Fibroblast of lung (primary cell): Measurements from ENCODE around the gene ADI1. TPM values are rescaled to one million over a fixed set of nuclear protein-coding genes. Genes with fewer than 3 reads are reported as not detected.

Experiments
- DNase-seq, 2 donors: peaks; one replicate each; pipeline versions ENCODE4 v3.0.0 to v3.0.0-alpha.2; 2010; ENCODE audit warnings: low read depth in 2 of 2
- H2AFZ ChIP-seq: 2 replicates; pipeline ENCODE4 v1.5.1; 2012; ENCODE audit warnings: low read length, control low read depth, inconsistent platforms
- H3K27ac ChIP-seq: 2 replicates; pipeline ENCODE4 v1.5.1; 2011; ENCODE audit warnings: low read length, control low read depth; ENCODE audit not compliant: insufficient read depth
- H3K27me3 ChIP-seq: 2 replicates; pipeline ENCODE4 v1.5.1; 2011; ENCODE audit warnings: mild to moderate bottlenecking, low read length; ENCODE audit not compliant: control insufficient read depth, insufficient read depth
- H3K36me3 ChIP-seq: 2 replicates; pipeline ENCODE4 v1.5.1; 2011; ENCODE audit warnings: low read length; ENCODE audit not compliant: control insufficient read depth, insufficient read depth
- H3K4me1 ChIP-seq: 2 replicates; pipeline ENCODE4 v1.5.1; 2011; ENCODE audit warnings: low read length; ENCODE audit not compliant: control insufficient read depth, insufficient read depth; ENCODE audit errors: extremely low read depth
- H3K4me2 ChIP-seq: 2 replicates; pipeline ENCODE4 v1.5.1; 2011; ENCODE audit warnings: low read length, control low read depth; ENCODE audit not compliant: insufficient read depth; ENCODE audit errors: extremely low read depth
- H3K4me3 ChIP-seq, 4 experiments: fragments of 200-600 bp in 1 of 4; sonication (generic) in 1 of 4; replicated peaks in 1 of 4; 2 replicates each; pipeline ENCODE4 v1.5.1; 2011 to 2016; ENCODE audit warnings: low read length in 4 of 4, low read depth in 3 of 4, mild to moderate bottlenecking in 3 of 4, control low read depth in 2 of 4, inconsistent platforms in 1 of 4, mixed read lengths in 1 of 4; ENCODE audit not compliant: insufficient read depth in 1 of 4; ENCODE audit errors: control extremely low read depth in 1 of 4
- H3K79me2 ChIP-seq: 2 replicates; pipeline ENCODE4 v1.5.1; 2012; ENCODE audit warnings: mild to moderate bottlenecking, low read length, inconsistent platforms; ENCODE audit not compliant: control insufficient read depth, insufficient read depth
- H3K9ac ChIP-seq: 2 replicates; pipeline ENCODE4 v1.5.1; 2011; ENCODE audit warnings: mild to moderate bottlenecking, low read length, control low read depth; ENCODE audit not compliant: insufficient read depth
- H3K9me3 ChIP-seq: 2 replicates; pipeline ENCODE4 v1.5.1; 2012; ENCODE audit warnings: low read depth, low read length; ENCODE audit not compliant: control insufficient read depth, insufficient read depth
- H4K20me1 ChIP-seq: 2 replicates; pipeline ENCODE4 v1.5.1; 2011; ENCODE audit warnings: low read length; ENCODE audit not compliant: control insufficient read depth, insufficient read depth; ENCODE audit errors: extremely low read depth
- EZH2 ChIP-seq: IDR thresholded peaks from 2 replicates; pipeline ENCODE4 v1.5.1; 2012; ENCODE audit warnings: low read length, control low read depth, mild to moderate bottlenecking; ENCODE audit errors: missing control alignments
- polyA plus RNA-seq, 2 donors: library from polyadenylated mRNA; depleted of rRNA in 1 of 2; stranded (reverse) in 1 of 2; unstranded in 1 of 2; fragments of >200 nt; gene quantifications; 2 replicates each; pipeline ENCODE4 v1.2.1, GENCODE V29; 2011 to 2012; ENCODE audit warnings: missing spikeins in 1 of 2
- total RNA-seq: library from RNA; depleted of rRNA; stranded (reverse); fragments of >200 nt; gene quantifications from 2 replicates; pipeline ENCODE4 v1.2.1, GENCODE V29; 2014
- TF ChIP-seq, protein P1 (sequence below), 2 donors: IDR thresholded peaks in 1 of 2; conservative IDR thresholded peaks in 1 of 2; 1 replicate in 1 of 2; 2 replicates in 1 of 2; pipeline ENCODE4 v1.5.1; 2011 to 2012; ENCODE audit warnings: low read length in 2 of 2, control low read depth in 1 of 2, inconsistent platforms in 1 of 2, low read depth in 1 of 2, mild to moderate bottlenecking in 1 of 2

The ADI1 gene
- total and polyA plus RNA-seq, 2 donors (not counting 1 experiment from before 2014, with no cell fraction given) = 41.9 to 69.3 TPM

DNA sequence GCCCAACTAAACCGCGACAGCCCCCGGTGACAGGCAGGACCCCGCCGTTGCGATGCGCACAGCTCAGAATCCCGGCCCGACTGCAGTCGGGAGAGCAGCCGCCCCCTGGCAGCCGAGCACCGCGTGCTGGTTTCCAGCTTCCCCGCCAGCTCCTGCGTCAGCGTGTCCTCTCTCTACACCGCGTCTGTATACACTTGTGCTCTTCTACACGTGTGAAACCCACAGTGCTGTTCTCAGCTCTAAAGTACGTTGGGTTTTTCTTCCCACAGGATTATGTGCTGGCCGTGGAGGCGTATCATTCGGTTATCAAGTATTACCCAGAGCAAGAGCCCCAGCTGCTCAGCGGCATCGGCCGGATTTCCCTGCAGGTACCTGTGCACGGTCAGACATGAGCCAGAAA lies 54.0 kb downstream of the ADI1 start:
- Histone ChIP-seq H3K9ac (no peak overlapping the region), H3K79me2 (no peaks in the 10 kb centered on the region), H3K27me3 (no peaks in the 10 kb centered on the region), H3K4me3 (no peak overlapping the region), H3K4me1 (peaks cover 22% of the 10 kb centered on the region), H3K36me3 (peaks cover 26% of the 10 kb centered on the region), H3K27ac (peak overlapping the region; percentile 47), H4K20me1 (no peaks in the 10 kb centered on the region), H3K9me3 (no peaks in the 10 kb centered on the region), H2AFZ (no peak overlapping the region), H3K4me2 (no peak overlapping the region)
- DNase-seq = peak in 1 of 2 donors; percentile 54
- TF ChIP-seq EZH2 = no peak
- TF ChIP-seq, protein P1, sequence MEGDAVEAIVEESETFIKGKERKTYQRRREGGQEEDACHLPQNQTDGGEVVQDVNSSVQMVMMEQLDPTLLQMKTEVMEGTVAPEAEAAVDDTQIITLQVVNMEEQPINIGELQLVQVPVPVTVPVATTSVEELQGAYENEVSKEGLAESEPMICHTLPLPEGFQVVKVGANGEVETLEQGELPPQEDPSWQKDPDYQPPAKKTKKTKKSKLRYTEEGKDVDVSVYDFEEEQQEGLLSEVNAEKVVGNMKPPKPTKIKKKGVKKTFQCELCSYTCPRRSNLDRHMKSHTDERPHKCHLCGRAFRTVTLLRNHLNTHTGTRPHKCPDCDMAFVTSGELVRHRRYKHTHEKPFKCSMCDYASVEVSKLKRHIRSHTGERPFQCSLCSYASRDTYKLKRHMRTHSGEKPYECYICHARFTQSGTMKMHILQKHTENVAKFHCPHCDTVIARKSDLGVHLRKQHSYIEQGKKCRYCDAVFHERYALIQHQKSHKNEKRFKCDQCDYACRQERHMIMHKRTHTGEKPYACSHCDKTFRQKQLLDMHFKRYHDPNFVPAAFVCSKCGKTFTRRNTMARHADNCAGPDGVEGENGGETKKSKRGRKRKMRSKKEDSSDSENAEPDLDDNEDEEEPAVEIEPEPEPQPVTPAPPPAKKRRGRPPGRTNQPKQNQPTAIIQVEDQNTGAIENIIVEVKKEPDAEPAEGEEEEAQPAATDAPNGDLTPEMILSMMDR (conservative IDR thresholded peaks at IDR 0.05 in 1 of 2, IDR thresholded peaks at IDR 0.05 in 1 of 2; ENCODE audit: low read depth in 1 of 2, low read length in 2 of 2) = no peak

DNA sequence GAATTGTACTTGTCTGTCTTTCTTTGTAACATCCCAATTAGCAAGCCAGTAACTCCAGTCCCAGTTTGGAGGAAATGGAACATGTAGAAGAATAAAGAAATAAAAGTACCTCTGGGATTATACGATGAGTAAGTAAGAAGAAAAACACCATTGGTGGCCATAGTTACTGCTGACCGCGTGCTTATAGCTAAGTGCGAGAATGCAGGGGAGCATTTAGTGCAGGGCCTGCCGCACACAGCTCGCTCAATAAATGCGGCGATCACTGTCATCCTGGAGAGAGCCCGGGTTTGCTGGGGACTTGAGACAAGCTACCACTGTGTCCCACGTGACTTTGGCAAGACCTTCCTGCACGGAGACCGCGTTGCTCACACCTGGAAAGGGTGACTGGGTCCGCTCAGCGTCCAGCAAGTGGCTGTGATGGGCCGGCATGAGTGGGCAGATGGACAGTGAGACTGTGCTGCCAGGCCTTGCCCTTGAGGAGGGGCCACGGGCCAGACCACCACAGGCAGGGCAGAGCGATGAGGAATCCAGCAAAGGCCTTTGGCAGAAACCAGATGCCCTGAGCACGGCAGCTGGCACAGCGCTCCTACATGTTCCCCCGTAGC lies 54.8 kb downstream of the ADI1 start:
- Histone ChIP-seq H3K27ac (peak overlapping the region; percentile 6), H3K27me3 (no peaks in the 10 kb centered on the region), H3K9ac (no peak overlapping the region), H3K4me2 (no peak overlapping the region), H3K9me3 (no peaks in the 10 kb centered on the region), H3K36me3 (peaks cover 26% of the 10 kb centered on the region), H3K79me2 (no peaks in the 10 kb centered on the region), H3K4me3 (no peak overlapping the region), H4K20me1 (no peaks in the 10 kb centered on the region), H2AFZ (no peak overlapping the region), H3K4me1 (peaks cover 14% of the 10 kb centered on the region)
- no peak for TF ChIP-seq EZH2
- TF ChIP-seq, protein P1 (conservative IDR thresholded peaks at IDR 0.05 in 1 of 2, IDR thresholded peaks at IDR 0.05 in 1 of 2; ENCODE audit: low read depth in 1 of 2, low read length in 2 of 2) = no peak
- no peak for DNase-seq

DNA sequence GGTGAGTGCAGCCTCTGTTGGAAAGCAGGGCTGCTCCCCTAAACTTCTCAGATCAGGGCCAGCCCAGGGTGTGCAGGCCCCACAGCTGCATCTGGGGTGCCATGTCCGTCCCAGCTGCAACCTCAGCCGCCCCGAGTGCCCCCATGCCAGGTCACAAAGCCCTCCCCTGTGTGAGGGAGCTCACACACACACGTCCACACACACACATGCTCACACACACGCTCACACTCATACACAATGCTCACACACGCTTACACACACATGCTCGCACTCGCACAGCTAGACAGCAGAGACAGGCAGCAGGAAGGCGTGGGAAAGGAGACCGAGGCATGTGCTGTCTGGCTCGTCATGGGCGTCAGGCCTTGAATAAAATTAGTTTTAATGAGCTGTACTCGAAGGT lies 55.4 kb downstream of the ADI1 start:
- peaks cover 12% of the 10 kb centered on the region for H3K4me1 ChIP-seq
- no peaks in the 10 kb centered on the region for H3K9me3 ChIP-seq
- no peak overlapping the region for H3K9ac ChIP-seq
- H4K20me1 ChIP-seq = no peaks in the 10 kb centered on the region
- no peak overlapping the region for H3K4me3 ChIP-seq
- TF ChIP-seq, protein P1 (conservative IDR thresholded peaks at IDR 0.05 in 1 of 2, IDR thresholded peaks at IDR 0.05 in 1 of 2; ENCODE audit: low read depth in 1 of 2, low read length in 2 of 2) = no peak
- no peak for TF ChIP-seq EZH2
- no peaks in the 10 kb centered on the region for H3K79me2 ChIP-seq
- no peak for DNase-seq
- no peaks in the 10 kb centered on the region for H3K27me3 ChIP-seq
- peaks cover 26% of the 10 kb centered on the region for H3K36me3 ChIP-seq
- no peak overlapping the region for H3K4me2 ChIP-seq
- H3K27ac ChIP-seq = no peak overlapping the region
- H2AFZ ChIP-seq = no peak overlapping the region
